BJ (cell line): ENCODE data around the gene SCN9A. TPM values are rescaled to one million over a fixed set of nuclear protein-coding genes. Genes with fewer than 3 reads are reported as not detected.
A peak's percentile ranks its signal among the peaks of the same experiment; 100 is the strongest.

ENCODE experiments used
- CTCF ChIA-PET: fragments of 350-600 bp; formaldehyde crosslinking; extraction: SDS; loops from one replicate; lab custom pipeline; 2021; ENCODE audit warnings: antibody characterized with exemption, inconsistent platforms; lab: Yijun Ruan, JAX
- POLR2A ChIA-PET: fragments of 300-600 bp; sonication (Branson Sonifier 250); formaldehyde crosslinking; extraction: SDS; loops from one replicate; lab custom pipeline; 2021; ENCODE audit warnings: antibody characterized with exemption; lab: Charles Lee
- DNase-seq: peaks from one replicate; pipeline ENCODE4 v3.0.0-alpha.2; 2011; ENCODE audit warnings: low read depth
- H3K27me3 ChIP-seq: 2 replicates; pipeline ENCODE4 v1.6.0; 2011; ENCODE audit warnings: low read length; ENCODE audit not compliant: control insufficient read depth, insufficient read depth
- H3K36me3 ChIP-seq: 2 replicates; pipeline ENCODE4 v1.5.1; 2011; ENCODE audit warnings: low read length; ENCODE audit not compliant: control insufficient read depth, insufficient read depth
- H3K4me3 ChIP-seq: 2 replicates; pipeline ENCODE4 v1.5.1; 2011; ENCODE audit warnings: low read depth, mild to moderate bottlenecking, control low read depth, low read length
- CTCF ChIP-seq: IDR thresholded peaks from 2 replicates; pipeline ENCODE4 v1.5.1; 2011; ENCODE audit warnings: low read depth, mild to moderate bottlenecking, control low read depth, inconsistent platforms, low read length, moderate library complexity; ENCODE audit not compliant: insufficient read depth
- polyA plus RNA-seq: library from polyadenylated mRNA; depleted of rRNA; stranded (reverse); fragments of >200 nt; gene quantifications from 2 replicates; pipeline ENCODE4 v1.2.3, GENCODE V29; 2011

SCN9A gene
- polyA plus RNA-seq, 1 experiment, result 19.4 TPM

GRCh38 chr2:166180951-166181812 lies 194.6 kb downstream of the SCN9A start:
- CTCF ChIA-PET, result interaction anchor here (0.6 to 4.6 kb wide), 24 partner anchors 8 to 332 kb away, joined by 3 to 33 read pairs (median 4); partner anchors contain the start of genes SCN1A and TTC21B
- Histone ChIP-seq H3K36me3 (no peaks in the 10 kb centered on the region), H3K4me3 (no peak overlapping the region), H3K27me3 (no peaks in the 10 kb centered on the region)
- peak; percentile 70 for TF ChIP-seq CTCF
- no peak for DNase-seq
- POLR2A ChIA-PET, result no interaction called here

GRCh38 chr2:166179201-166179600 lies 196.5 kb downstream of the SCN9A start:
- POLR2A ChIA-PET, result no interaction called here
- no peaks in the 10 kb centered on the region for H3K36me3 ChIP-seq
- no peak for DNase-seq
- peak; percentile 10; the same call in 1 of the 2 replicates for TF ChIP-seq CTCF
- H3K27me3 ChIP-seq, result no peaks in the 10 kb centered on the region
- no peak overlapping the region for H3K4me3 ChIP-seq
- CTCF ChIA-PET, result interaction anchor here (1.6 to 4.6 kb wide), 6 partner anchors 182 to 334 kb away, joined by 5 to 33 read pairs (median 14); no protein-coding TSS in a partner anchor

GRCh38 chr2:166173263-166173662 lies 202.5 kb downstream of the SCN9A start:
- POLR2A ChIA-PET, result no interaction called here
- H3K36me3 ChIP-seq, result no peaks in the 10 kb centered on the region
- CTCF ChIA-PET, result interaction anchor here (0.6 to 0.7 kb wide), 2 partner anchors 8 to 211 kb away, joined by 3 read pairs; no protein-coding TSS in a partner anchor
- H3K27me3 ChIP-seq, result no peaks in the 10 kb centered on the region
- H3K4me3 ChIP-seq, result no peak overlapping the region
- no peak for TF ChIP-seq CTCF
- DNase-seq, result no peak

GRCh38 chr2:166171216-166171615 lies 204.5 kb downstream of the SCN9A start:
- DNase-seq, result no peak
- Histone ChIP-seq H3K27me3 (no peaks in the 10 kb centered on the region), H3K36me3 (no peaks in the 10 kb centered on the region), H3K4me3 (no peak overlapping the region)
- TF ChIP-seq CTCF, result no peak
- POLR2A ChIA-PET, result no interaction called here
- CTCF ChIA-PET, result interaction anchor here (1.0 kb wide), 1 partner anchor 9 kb away, joined by 3 read pairs; no protein-coding TSS in a partner anchor

GRCh38 chr2:166170356-166170755 lies 205.4 kb downstream of the SCN9A start:
- POLR2A ChIA-PET, result no interaction called here
- DNase-seq, result no peak
- CTCF ChIA-PET, result interaction anchor here (1.0 kb wide), 1 partner anchor 10 kb away, joined by 3 read pairs; no protein-coding TSS in a partner anchor
- TF ChIP-seq CTCF, result no peak
- no peaks in the 10 kb centered on the region for H3K27me3 ChIP-seq
- H3K36me3 ChIP-seq, result no peaks in the 10 kb centered on the region
- H3K4me3 ChIP-seq, result no peak overlapping the region
